Cardiac fibroblast (primary cell): ENCODE results near the gene CALD1.

Experiments used
- DNase-seq, 2 donors: peaks; one replicate each; pipeline versions ENCODE4 v3.0.0 to v3.0.0-alpha.2; 2010; ENCODE audit warnings: low read depth in 2 of 2
- H3K4me3 ChIP-seq, 2 donors: replicated peaks in 1 of 2; 1 replicate in 1 of 2; 2 replicates in 1 of 2; pipeline ENCODE4 v1.5.1; 2011; ENCODE audit warnings: low read depth in 2 of 2, low read length in 2 of 2, mild to moderate bottlenecking in 2 of 2, moderate library complexity in 1 of 2
- TF ChIP-seq, protein P1 (sequence below): IDR thresholded peaks from one replicate; pipeline ENCODE4 v1.5.1; 2011; ENCODE audit warnings: low read depth, mild to moderate bottlenecking, low read length, inconsistent platforms

CALD1 gene

GRCh38 chr7:134771111-134771510, 8.3 kb upstream of the CALD1 start:
- no peak overlapping the region for H3K4me3 ChIP-seq
- no peak for DNase-seq
- TF ChIP-seq, protein P1, sequence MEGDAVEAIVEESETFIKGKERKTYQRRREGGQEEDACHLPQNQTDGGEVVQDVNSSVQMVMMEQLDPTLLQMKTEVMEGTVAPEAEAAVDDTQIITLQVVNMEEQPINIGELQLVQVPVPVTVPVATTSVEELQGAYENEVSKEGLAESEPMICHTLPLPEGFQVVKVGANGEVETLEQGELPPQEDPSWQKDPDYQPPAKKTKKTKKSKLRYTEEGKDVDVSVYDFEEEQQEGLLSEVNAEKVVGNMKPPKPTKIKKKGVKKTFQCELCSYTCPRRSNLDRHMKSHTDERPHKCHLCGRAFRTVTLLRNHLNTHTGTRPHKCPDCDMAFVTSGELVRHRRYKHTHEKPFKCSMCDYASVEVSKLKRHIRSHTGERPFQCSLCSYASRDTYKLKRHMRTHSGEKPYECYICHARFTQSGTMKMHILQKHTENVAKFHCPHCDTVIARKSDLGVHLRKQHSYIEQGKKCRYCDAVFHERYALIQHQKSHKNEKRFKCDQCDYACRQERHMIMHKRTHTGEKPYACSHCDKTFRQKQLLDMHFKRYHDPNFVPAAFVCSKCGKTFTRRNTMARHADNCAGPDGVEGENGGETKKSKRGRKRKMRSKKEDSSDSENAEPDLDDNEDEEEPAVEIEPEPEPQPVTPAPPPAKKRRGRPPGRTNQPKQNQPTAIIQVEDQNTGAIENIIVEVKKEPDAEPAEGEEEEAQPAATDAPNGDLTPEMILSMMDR = no peak

- no peak overlapping the region for H3K4me3 ChIP-seq
- no peak for DNase-seq
- TF ChIP-seq, protein P1 = no peak
Measured at GRCh38 chr7:134771889-134772288, 7.5 kb upstream of the CALD1 start.

- TF ChIP-seq, protein P1 = no peak
- H3K4me3 ChIP-seq = no peak overlapping the region
Measured at GRCh38 chr7:134772401-134772800, 7.0 kb upstream of the CALD1 start.

GRCh38 chr7:134773164-134773563, 6.3 kb upstream of the CALD1 start:
- TF ChIP-seq, protein P1 = no peak
- H3K4me3 ChIP-seq = no peak overlapping the region
- no peak for DNase-seq

More at GRCh38 chr7:134772401-134772800, 7.0 kb upstream of the CALD1 start:
- no peak for DNase-seq

- TF ChIP-seq, protein P1 = no peak
Measured at GRCh38 chr7:134774119-134774518, 5.3 kb upstream of the CALD1 start.

GRCh38 chr7:134777470-134777869, 2.0 kb upstream of the CALD1 start:
- H3K4me3 ChIP-seq = no peak overlapping the region
- TF ChIP-seq, protein P1 = no peak
- no peak for DNase-seq

More at GRCh38 chr7:134774119-134774518, 5.3 kb upstream of the CALD1 start:
- no peak overlapping the region for H3K4me3 ChIP-seq
- DNase-seq = no peak

DNA sequence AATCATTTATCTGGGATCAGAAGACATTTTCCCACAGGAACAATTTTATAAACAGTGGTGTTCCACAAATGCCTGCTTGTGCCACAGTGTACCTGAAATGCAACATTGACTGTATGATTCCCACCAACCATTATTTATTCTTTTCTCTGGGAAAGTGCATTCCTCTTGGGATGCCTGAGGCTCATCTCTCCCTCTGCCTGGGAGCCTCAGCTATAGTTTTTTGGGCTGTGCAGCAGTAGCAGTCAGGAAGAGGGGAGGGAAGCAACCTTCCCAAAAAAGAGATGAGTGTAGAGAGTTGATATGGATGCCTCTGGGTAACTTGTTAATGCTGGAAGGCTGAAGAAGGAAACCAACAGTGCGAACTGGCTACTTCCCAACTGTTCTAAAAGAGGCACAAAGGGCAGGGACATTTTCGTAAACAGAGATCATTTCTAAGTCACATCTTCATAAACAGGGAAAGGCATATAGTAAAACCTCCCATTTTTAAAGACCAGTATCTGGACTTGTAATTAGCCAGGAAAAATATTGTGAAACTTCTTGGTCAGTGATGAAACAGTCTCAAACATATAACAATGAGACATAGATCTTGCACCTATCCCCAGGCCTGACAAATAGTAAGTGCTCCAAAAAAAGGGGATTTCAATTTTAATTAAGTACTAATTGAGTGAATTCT, 1.4 kb upstream of the CALD1 start:
- peak; percentile 68 to 85 for DNase-seq
- no peak overlapping the region for H3K4me3 ChIP-seq
- TF ChIP-seq, protein P1 = no peak
